GM18951 (cell line): ENCODE data around the gene CASKIN1.

Source experiments
- POLR2A ChIP-seq: IDR thresholded peaks from 4 replicates; pipeline ENCODE4 v1.6.1; 2011; ENCODE audit warnings: mild to moderate bottlenecking; ENCODE audit not compliant: insufficient read length, insufficient read depth; ENCODE audit errors: extremely low read depth
- in situ Hi-C: fragments of 300-500 bp; cut with MboI; formaldehyde crosslinking; loops from one replicate; pipeline ENCODE4 v1.12.0; 2022; ENCODE audit warnings: low sequenced_read_pairs, mixed read lengths, inconsistent platforms; ENCODE audit not compliant: unreplicated experiment

The CASKIN1 gene

DNA sequence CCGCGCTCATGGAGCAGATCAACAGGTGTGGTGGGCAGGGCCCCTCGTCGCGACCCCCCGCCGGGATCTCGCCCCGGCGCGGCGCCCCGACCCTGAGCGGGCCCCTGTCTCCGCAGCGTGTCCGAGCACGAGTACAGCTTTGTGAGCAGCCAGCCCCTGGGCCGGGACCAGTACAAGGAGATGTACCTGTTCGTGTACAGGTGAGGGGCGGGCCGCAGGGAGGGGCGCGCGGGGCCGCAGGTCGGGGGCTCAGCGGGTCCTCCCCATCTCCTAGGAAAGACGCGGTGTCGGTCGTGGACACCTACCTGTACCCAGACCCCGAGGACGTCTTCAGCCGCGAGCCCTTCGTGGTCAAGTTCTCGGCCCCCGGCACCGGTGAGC lies 40.7 kb upstream of the CASKIN1 start:
- in situ Hi-C loops, result no loop called here
- no peak for TF ChIP-seq POLR2A

GRCh38 chr16:2236337-2237101 lies 40.1 kb upstream of the CASKIN1 start, which contains the start of gene DNASE1L2:
DNASE1L2 (plus strand) TSS chr16:2236444; CDS start chr16:2236817, 373 bp downstream.
- no peak for TF ChIP-seq POLR2A
- in situ Hi-C loops, result no loop called here

GRCh38 chr16:2235695-2236336 lies 39.4 kb upstream of the CASKIN1 start:
- in situ Hi-C loops, result no loop called here

GRCh38 chr16:2235234-2235651 lies 38.8 kb upstream of the CASKIN1 start:
- no peak for TF ChIP-seq POLR2A
- in situ Hi-C loops, result no loop called here

More at GRCh38 chr16:2235695-2236336, 39.4 kb upstream of the CASKIN1 start:
- no peak for TF ChIP-seq POLR2A

- in situ Hi-C loops, result no loop called here
Observed at GRCh38 chr16:2234813-2235170, 38.4 kb upstream of the CASKIN1 start.

GRCh38 chr16:2233872-2234812 lies 37.7 kb upstream of the CASKIN1 start:
- no peak for TF ChIP-seq POLR2A
- in situ Hi-C loops, result no loop called here

More at GRCh38 chr16:2234813-2235170, 38.4 kb upstream of the CASKIN1 start:
- no peak for TF ChIP-seq POLR2A

- in situ Hi-C loops, result no loop called here
Observed at GRCh38 chr16:2233046-2233775, 36.8 kb upstream of the CASKIN1 start.

GRCh38 chr16:2232094-2232990 lies 35.9 kb upstream of the CASKIN1 start:
- in situ Hi-C loops, result no loop called here
- TF ChIP-seq POLR2A, result no peak

More at GRCh38 chr16:2233046-2233775, 36.8 kb upstream of the CASKIN1 start:
- peak; percentile 11 for TF ChIP-seq POLR2A

- in situ Hi-C loops, result no loop called here
- TF ChIP-seq POLR2A, result no peak
Observed at GRCh38 chr16:2231016-2231931, 34.9 kb upstream of the CASKIN1 start.

GRCh38 chr16:2230376-2230775 lies 34.0 kb upstream of the CASKIN1 start:
- TF ChIP-seq POLR2A, result no peak
- in situ Hi-C loops, result no loop called here
